Endothelial cell of umbilical vein (primary cell): ENCODE data around the gene SAPCD2. TPM values are rescaled to one million over a fixed set of nuclear protein-coding genes. Genes with fewer than 3 reads are reported as not detected.
A peak's percentile ranks its signal among the peaks of the same experiment; 100 is the strongest.

Experiments used
- BruUV-seq: library from RNA; stranded (reverse); fragments of 400-500 nt; replicated peaks from 2 replicates; lab custom pipeline; 2021; lab: Mats Ljungman, UMichigan
- CTCF ChIA-PET: fragments of 300-600, 350-600 bp; sonication (Branson Sonifier 250); formaldehyde crosslinking; loops from one replicate; lab custom pipeline; 2021; ENCODE audit warnings: antibody characterized with exemption, inconsistent platforms; lab: Charles Lee
- POLR2A ChIA-PET: fragments of 300-600, 350-600 bp; sonication (Branson Sonifier 250); formaldehyde crosslinking; loops from one replicate; lab custom pipeline; 2021; ENCODE audit warnings: antibody characterized with exemption, inconsistent platforms; lab: Charles Lee
- DNase-seq: peaks from one replicate; pipeline ENCODE4 v3.0.0-alpha.2; 2011; ENCODE audit warnings: low read depth, low spot score
- FAIRE-seq: peaks from 2 replicates; lab custom pipeline; 2011; peaks lifted over from hg19 to GRCh38; lab: Jason Lieb, UNC
- H2AFZ ChIP-seq: 2 replicates; pipeline ENCODE4 v1.6.0; 2012; ENCODE audit warnings: low read depth, low read length, control low read depth, inconsistent platforms
- H3K27ac ChIP-seq: 2 replicates; pipeline ENCODE4 v1.5.1; 2011; ENCODE audit warnings: low read depth, mild to moderate bottlenecking, control low read depth, low read length, moderate library complexity; ENCODE audit not compliant: insufficient read depth
- H3K27me3 ChIP-seq, 2 experiments: 2 replicates each; pipeline versions ENCODE4 v1.6.0 to v1.6.1; 2011; ENCODE audit warnings: low read length in 2 of 2, mixed read lengths in 1 of 2; ENCODE audit not compliant: control insufficient read depth in 2 of 2, insufficient read depth in 2 of 2
- H3K36me3 ChIP-seq, 2 experiments: 2 replicates in 1 of 2; 3 replicates in 1 of 2; pipeline ENCODE4 v1.5.1; 2011; ENCODE audit warnings: low read length in 2 of 2, mild to moderate bottlenecking in 1 of 2, moderate library complexity in 1 of 2; ENCODE audit not compliant: control insufficient read depth in 2 of 2, insufficient read depth in 2 of 2; ENCODE audit errors: extremely low read depth in 1 of 2
- H3K4me1 ChIP-seq: 3 replicates; pipeline ENCODE4 v1.5.1; 2011; ENCODE audit warnings: mild to moderate bottlenecking, low read length; ENCODE audit not compliant: control insufficient read depth, insufficient read depth; ENCODE audit errors: extremely low read depth
- H3K4me2 ChIP-seq: 2 replicates; pipeline ENCODE4 v1.6.1; 2011; ENCODE audit warnings: low read length, control low read depth, mixed read lengths; ENCODE audit not compliant: insufficient read depth
- H3K4me3 ChIP-seq, 3 experiments: fragments of 200-600 bp in 1 of 3; sonication (generic), shearing (Covaris generic) in 1 of 3; replicated peaks in 1 of 3; 2 replicates each; pipeline ENCODE4 v1.5.1; 2011 to 2016; ENCODE audit warnings: control low read depth in 3 of 3, low read length in 3 of 3, mild to moderate bottlenecking in 2 of 3, inconsistent platforms in 1 of 3, low read depth in 1 of 3, moderate library complexity in 1 of 3; ENCODE audit not compliant: insufficient read depth in 1 of 3
- H3K79me2 ChIP-seq: 2 replicates; pipeline ENCODE4 v1.6.0; 2012; ENCODE audit warnings: low read length, inconsistent platforms; ENCODE audit not compliant: control insufficient read depth, insufficient read depth
- H3K9ac ChIP-seq: replicated peaks from 2 replicates; pipeline ENCODE3; 2011; ENCODE audit warnings: low read length, control low read depth; ENCODE audit not compliant: insufficient read depth; ENCODE audit errors: extremely low read depth
- H3K9me1 ChIP-seq: replicated peaks from 3 replicates; pipeline ENCODE4 v1.6.0; 2011; ENCODE audit warnings: mild to moderate bottlenecking, low read length; ENCODE audit not compliant: control insufficient read depth, insufficient read depth; ENCODE audit errors: extremely low read depth
- H3K9me3 ChIP-seq: replicated peaks from 2 replicates; pipeline ENCODE4 v1.5.1; 2012; ENCODE audit warnings: low read length, inconsistent platforms; ENCODE audit not compliant: control insufficient read depth, insufficient read depth
- H4K20me1 ChIP-seq: replicated peaks from 2 replicates; pipeline ENCODE3; 2011; ENCODE audit warnings: mild to moderate bottlenecking, low read length; ENCODE audit not compliant: control insufficient read depth, insufficient read depth; ENCODE audit errors: extremely low read depth
- CTCF ChIP-seq, 2 donors: IDR thresholded peaks; 1 replicate in 1 of 2; 2 replicates in 1 of 2; pipeline ENCODE4 v1.5.1; 2011; ENCODE audit warnings: low read length in 2 of 2, mild to moderate bottlenecking in 2 of 2, moderate library complexity in 2 of 2, control low read depth in 1 of 2, inconsistent platforms in 1 of 2, low read depth in 1 of 2; ENCODE audit not compliant: insufficient read depth in 1 of 2; ENCODE audit errors: extremely low read depth in 1 of 2
- EZH2 ChIP-seq: IDR thresholded peaks from 2 replicates; pipeline ENCODE4 v1.6.1; 2012; ENCODE audit warnings: borderline replicate concordance, low read depth, mild to moderate bottlenecking, moderate library complexity, low read length, inconsistent platforms; ENCODE audit not compliant: severe bottlenecking
- FOS ChIP-seq: IDR thresholded peaks from 2 replicates; pipeline ENCODE4 v1.6.1; 2011; ENCODE audit warnings: mild to moderate bottlenecking, low read length, moderate library complexity, borderline replicate concordance; ENCODE audit not compliant: insufficient read depth
- GATA2 ChIP-seq: IDR thresholded peaks from 2 replicates; pipeline ENCODE4 v1.7.0; 2011; ENCODE audit warnings: low read depth, mild to moderate bottlenecking, moderate library complexity, mixed read lengths, low read length; ENCODE audit not compliant: insufficient read length, insufficient read depth
- JUN ChIP-seq: IDR thresholded peaks from 2 replicates; pipeline ENCODE4 v1.6.1; 2011; ENCODE audit warnings: borderline replicate concordance, low read depth; ENCODE audit not compliant: insufficient read length, insufficient read depth
- MAX ChIP-seq: IDR thresholded peaks from 2 replicates; pipeline ENCODE4 v1.6.1; 2011; ENCODE audit not compliant: insufficient read depth, insufficient read length
- MYC ChIP-seq: IDR thresholded peaks from one replicate; pipeline ENCODE4 v1.6.1; 2011; ENCODE audit warnings: mild to moderate bottlenecking, low read depth, low read length
- POLR2A ChIP-seq: IDR thresholded peaks from 2 replicates; pipeline ENCODE4 v1.6.1; 2012; ENCODE audit warnings: low read depth, mild to moderate bottlenecking, control low read depth, low read length
- POLR2AphosphoS5 ChIP-seq: IDR thresholded peaks from 2 replicates; pipeline ENCODE4 v1.6.1; 2012; ENCODE audit warnings: low read depth, mild to moderate bottlenecking, control low read depth, low read length, moderate library complexity; ENCODE audit not compliant: insufficient read depth
- dilution Hi-C: fragments of 300-500 bp; cut with MboI; formaldehyde crosslinking; loops from one replicate; pipeline ENCODE4 v1.15.0; 2019; ENCODE audit warnings: low sequenced_read_pairs; ENCODE audit not compliant: extremely low pct_ligation_motif_present
- intact Hi-C: fragments of 100-400 bp; cut with micrococcal nuclease; formaldehyde crosslinking; loops from one replicate; pipeline ENCODE4 v1.10.0; 2022
- polyA plus RNA-seq, 4 experiments: library from polyadenylated mRNA; depleted of rRNA in 3 of 4; stranded (reverse) in 3 of 4; unstranded in 1 of 4; fragments of >200 nt; gene quantifications; 2 replicates each; pipeline versions ENCODE4 v1.2.1 to v1.2.3, GENCODE V29; 2011 to 2012; ENCODE audit warnings: missing spikeins in 1 of 4
- total RNA-seq: library from RNA; stranded (reverse); gene quantifications from 2 replicates; pipeline ENCODE4 v1.2.3, GENCODE V29; 2021

SAPCD2 gene
- total and polyA plus RNA-seq, 2 donors (not counting 3 experiments of a cell fraction or from before 2014, with no cell fraction given): 11.5 to 27.8 TPM

- CTCF ChIA-PET: interaction anchor here (0.8 to 4.5 kb wide), 11 partner anchors 8 to 250 kb away, joined by 3 to 28 read pairs (median 4); partner anchors contain the start of gene SAPCD2
- no peaks in the 10 kb centered on the region for H3K9me3 ChIP-seq
- H3K4me1 ChIP-seq: peaks cover 12% of the 10 kb centered on the region
- peak within 1 kb of the TSS; percentile 72 for H2AFZ ChIP-seq
- FAIRE-seq (no peak), DNase-seq (no peak)
- H3K9me1 ChIP-seq: no peaks in the 10 kb centered on the region
- no peak within 1 kb of the TSS for H3K9ac ChIP-seq
- dilution Hi-C loops (no loop called here), intact Hi-C loops (loop anchor here (2.0 kb wide), 3 partner anchors 17 to 59 kb away; partner anchors contain the start of gene MAN1B1)
- POLR2A ChIA-PET: no interaction called here
- H3K4me3 ChIP-seq: peak within 1 kb of the TSS; percentile 24 to 43 (median 34)
- no peak for TF ChIP-seq EZH2
- TF ChIP-seq POLR2AphosphoS5: peak; percentile 9
- H3K27ac ChIP-seq: no peak within 1 kb of the TSS
- H3K36me3 ChIP-seq: no peaks in the 10 kb centered on the region
- BruUV-seq: no TSS peak
- H4K20me1 ChIP-seq: no peaks in the 10 kb centered on the region
- peak within 1 kb of the TSS; percentile 76 for H3K4me2 ChIP-seq
- no peaks in the 10 kb centered on the region for H3K79me2 ChIP-seq
- no peaks in the 10 kb centered on the region for H3K27me3 ChIP-seq
Measured at GRCh38 chr9:137027369-137028262, 42.7 kb downstream of the SAPCD2 start, which contains the start of gene ABCA2. Gene ABCA2, minus strand, starts transcription at chr9:137028237. Its CDS starts 97 bp downstream, at chr9:137028140.

- FAIRE-seq: no peak
- Histone ChIP-seq H3K27me3 (no peaks in the 10 kb centered on the region), H3K4me2 (no peak overlapping the region), H3K79me2 (no peaks in the 10 kb centered on the region), H3K27ac (no peak overlapping the region), H4K20me1 (no peaks in the 10 kb centered on the region), H3K9me1 (no peaks in the 10 kb centered on the region), H3K36me3 (no peaks in the 10 kb centered on the region), H3K9ac (no peak overlapping the region), H3K9me3 (no peaks in the 10 kb centered on the region), H2AFZ (no peak overlapping the region), H3K4me1 (peaks cover 12% of the 10 kb centered on the region), H3K4me3 (no peak overlapping the region)
- ChIA-PET CTCF (interaction anchor here (0.8 to 4.5 kb wide), 9 partner anchors 8 to 249 kb away, joined by 3 to 28 read pairs (median 4); no protein-coding TSS in a partner anchor), POLR2A (no interaction called here)
- dilution Hi-C loops: no loop called here
- intact Hi-C loops: no loop called here
- BruUV-seq: no TSS peak
- DNase-seq: no peak
- TF ChIP-seq FOS (no peak), CTCF (IDR thresholded peaks at IDR 0.05; ENCODE audit: extremely low read depth in 1 of 2, insufficient read depth in 1 of 2, low read depth in 1 of 2, low read length in 2 of 2) (no peak), JUN (no peak), POLR2AphosphoS5 (no peak), GATA2 (no peak), MYC (no peak), POLR2A (no peak), MAX (no peak), EZH2 (no peak)
Measured at GRCh38 chr9:137026828-137027227, 43.5 kb downstream of the SAPCD2 start.
